Osteocyte (in vitro differentiated cells): ENCODE measurements around the gene MRNIP. TPM values are rescaled to one million over a fixed set of nuclear protein-coding genes. Genes with fewer than 3 reads are reported as not detected.

Source experiments
- DNase-seq: peaks from one replicate; pipeline ENCODE4 v3.0.0; 2021; ENCODE audit warnings: mixed read lengths; ENCODE audit not compliant: unreplicated experiment; ENCODE audit errors: extremely low spot score
- H3K27ac Mint-ChIP-seq: one replicate; pipeline ENCODE4 v1.8.0; 2021; ENCODE audit warnings: mild to moderate bottlenecking, mixed read lengths; ENCODE audit not compliant: unreplicated experiment
- H3K27me3 Mint-ChIP-seq: one replicate; pipeline ENCODE4 v1.8.0; 2021; ENCODE audit warnings: mixed read lengths; ENCODE audit not compliant: unreplicated experiment
- H3K36me3 Mint-ChIP-seq: one replicate; pipeline ENCODE4 v1.8.0; 2021; ENCODE audit warnings: mixed read lengths; ENCODE audit not compliant: unreplicated experiment
- H3K4me1 Mint-ChIP-seq: one replicate; pipeline ENCODE4 v1.8.0; 2021; ENCODE audit warnings: mixed read lengths; ENCODE audit not compliant: unreplicated experiment
- H3K4me3 Mint-ChIP-seq: one replicate; pipeline ENCODE4 v1.8.0; 2021; ENCODE audit warnings: mild to moderate bottlenecking, moderate library complexity, mixed read lengths; ENCODE audit not compliant: unreplicated experiment
- H3K9me3 Mint-ChIP-seq: one replicate; pipeline ENCODE4 v1.8.0; 2021; ENCODE audit warnings: mixed read lengths; ENCODE audit not compliant: unreplicated experiment
- CTCF ChIP-seq: fragments of 200-600 bp; sonication (generic); IDR thresholded peaks from 2 replicates; pipeline ENCODE4 v1.5.0; 2021; ENCODE audit warnings: antibody characterized with exemption, mild to moderate bottlenecking, moderate library complexity
- total RNA-seq: library from RNA; stranded (reverse); gene quantifications from 2 replicates; pipeline ENCODE4 v1.2.1, GENCODE V29; 2021

MRNIP gene
- total RNA-seq, 1 donor from 2014 or later = 25.8 TPM

DNA sequence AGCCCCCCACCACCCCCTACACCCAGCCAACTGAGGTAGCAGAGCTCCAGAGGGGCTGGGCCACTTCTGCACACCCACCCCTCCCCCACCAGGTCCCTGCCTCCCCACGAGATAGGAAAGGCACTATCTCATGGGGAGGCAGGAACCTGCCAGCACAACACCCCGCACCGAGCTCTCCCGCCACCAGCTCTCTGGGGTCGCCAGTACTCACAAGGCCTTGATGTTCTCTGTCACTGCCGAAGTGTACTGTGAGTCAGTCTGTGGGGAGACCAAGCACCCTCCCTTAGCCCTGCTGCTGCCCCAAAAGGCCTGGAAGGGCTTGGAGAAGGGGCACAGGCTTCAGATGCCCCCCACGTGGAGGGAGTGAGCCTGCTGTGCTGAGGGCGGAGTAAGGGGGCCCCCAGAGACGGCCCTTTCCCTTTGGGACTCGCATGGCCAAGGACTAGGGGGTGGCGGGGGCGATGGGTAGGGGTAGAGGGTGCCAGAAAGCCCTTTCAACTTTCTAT lies 57.9 kb downstream of the MRNIP start:
- TF ChIP-seq CTCF = no peak
- H3K27me3 Mint-ChIP-seq = no peaks in the 10 kb centered on the region
- H3K27ac Mint-ChIP-seq = no peak overlapping the region
- no peak for DNase-seq
- H3K4me1 Mint-ChIP-seq = peaks cover 29% of the 10 kb centered on the region
- H3K36me3 Mint-ChIP-seq = peaks cover 20% of the 10 kb centered on the region
- H3K4me3 Mint-ChIP-seq = no peak overlapping the region
- no peaks in the 10 kb centered on the region for H3K9me3 Mint-ChIP-seq

DNA sequence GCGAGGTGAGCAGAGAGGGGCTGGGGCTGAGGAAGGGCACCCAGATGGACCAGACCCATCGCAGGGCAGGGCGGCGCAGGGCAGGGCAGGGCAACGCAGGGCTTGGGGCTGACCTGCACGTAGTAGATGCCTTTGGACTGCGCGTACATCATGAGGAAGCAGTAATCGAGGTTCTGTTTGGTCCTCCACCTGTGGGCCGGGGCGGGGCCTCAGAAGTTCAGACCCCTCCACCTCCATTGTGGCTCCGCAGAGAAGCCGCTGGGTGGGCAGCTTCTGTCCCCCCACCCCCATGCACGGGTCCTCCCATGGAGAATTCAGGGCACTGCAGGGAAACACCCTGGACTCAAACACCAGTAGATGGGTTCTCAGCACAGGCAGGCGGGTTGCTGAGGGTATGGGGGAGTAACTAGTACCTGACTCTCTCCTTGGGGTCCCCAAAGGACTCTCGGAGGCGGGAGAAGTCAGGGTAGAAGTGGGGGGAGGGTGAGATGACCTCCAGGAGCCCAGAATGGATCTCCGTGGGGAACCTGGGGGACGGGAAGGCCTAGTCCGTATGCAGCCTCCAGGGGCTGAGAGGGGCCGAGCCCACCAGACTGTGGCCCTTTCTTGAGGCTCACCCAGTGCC lies 58.4 kb downstream of the MRNIP start:
- H3K9me3 Mint-ChIP-seq = no peaks in the 10 kb centered on the region
- peaks cover 27% of the 10 kb centered on the region for H3K4me1 Mint-ChIP-seq
- H3K4me3 Mint-ChIP-seq = no peak overlapping the region
- no peaks in the 10 kb centered on the region for H3K27me3 Mint-ChIP-seq
- DNase-seq = no peak
- H3K27ac Mint-ChIP-seq = no peak overlapping the region
- no peak for TF ChIP-seq CTCF
- H3K36me3 Mint-ChIP-seq = peaks cover 20% of the 10 kb centered on the region

GRCh38 chr5:179799644-179799973 lies 59.0 kb downstream of the MRNIP start:
- TF ChIP-seq CTCF = no peak
- no peaks in the 10 kb centered on the region for H3K9me3 Mint-ChIP-seq
- H3K27ac Mint-ChIP-seq = no peak overlapping the region
- H3K4me1 Mint-ChIP-seq = peaks cover 21% of the 10 kb centered on the region
- DNase-seq = no peak
- H3K4me3 Mint-ChIP-seq = no peak overlapping the region
- H3K36me3 Mint-ChIP-seq = peaks cover 20% of the 10 kb centered on the region
- no peaks in the 10 kb centered on the region for H3K27me3 Mint-ChIP-seq

DNA sequence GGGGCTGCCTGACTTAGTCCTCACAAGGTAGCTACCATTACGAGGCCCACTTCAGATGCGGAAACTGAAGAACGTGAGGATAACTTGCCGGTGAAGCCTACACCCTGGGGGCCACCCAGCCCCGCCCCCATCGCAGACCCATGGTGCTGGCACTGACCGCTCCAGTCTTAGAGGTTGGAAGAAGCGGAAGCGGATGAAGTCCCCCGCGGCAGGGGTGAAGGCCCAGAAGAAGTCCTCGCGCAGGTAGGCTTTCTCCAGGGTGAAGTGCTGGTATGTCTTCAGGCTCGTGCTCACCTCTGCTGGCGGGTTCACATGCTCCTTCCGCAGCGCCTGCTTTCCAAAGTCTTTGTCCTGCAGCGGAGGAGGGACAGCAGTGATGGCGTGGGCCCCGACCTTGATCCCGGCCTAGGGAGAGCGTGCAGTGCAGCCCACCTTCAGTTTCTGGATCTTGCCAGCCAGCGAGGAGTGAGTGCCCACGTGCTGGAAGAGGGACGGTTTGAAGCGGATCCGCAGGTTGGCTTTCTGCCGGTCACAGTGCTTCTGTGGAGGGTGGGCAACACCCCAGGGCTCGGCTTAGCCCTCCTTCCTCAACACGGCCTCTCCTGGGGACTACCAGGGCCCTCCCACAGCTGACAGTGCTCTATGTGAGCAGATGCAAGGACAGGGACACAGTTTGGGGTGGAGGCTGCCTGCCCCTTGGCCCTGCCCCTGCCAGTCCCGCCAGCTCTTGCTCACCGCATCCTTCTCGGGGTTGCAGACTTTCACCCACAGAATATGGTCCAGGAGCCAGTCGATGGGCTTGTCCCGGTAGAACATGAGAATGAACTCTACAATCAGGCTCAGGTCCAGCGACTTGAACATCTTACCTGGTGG lies 59.6 kb downstream of the MRNIP start:
- H3K27ac Mint-ChIP-seq = no peak overlapping the region
- no peaks in the 10 kb centered on the region for H3K27me3 Mint-ChIP-seq
- peaks cover 15% of the 10 kb centered on the region for H3K4me1 Mint-ChIP-seq
- no peak overlapping the region for H3K4me3 Mint-ChIP-seq
- TF ChIP-seq CTCF = no peak
- DNase-seq = no peak
- H3K9me3 Mint-ChIP-seq = no peaks in the 10 kb centered on the region
- H3K36me3 Mint-ChIP-seq = peaks cover 20% of the 10 kb centered on the region

- Mint-ChIP-seq H3K9me3 (no peaks in the 10 kb centered on the region), H3K36me3 (peaks cover 20% of the 10 kb centered on the region), H3K27ac (no peak overlapping the region), H3K27me3 (no peaks in the 10 kb centered on the region), H3K4me1 (peaks cover 14% of the 10 kb centered on the region), H3K4me3 (no peak overlapping the region)
- TF ChIP-seq CTCF = no peak
- DNase-seq = no peak
Observed at GRCh38 chr5:179798144-179798770, 60.4 kb downstream of the MRNIP start.
